Activated B cell treated with CpG ODN at 0.5 μM for 24 hours (primary cell): ENCODE measurements around the gene PAM. TPM values are rescaled to one million over a fixed set of nuclear protein-coding genes. Genes with fewer than 3 reads are reported as not detected.

Source experiments
- ATAC-seq: fragments of 200-7000 bp; cut with Tn5 transposase; one replicate; pipeline ENCODE4 v1.10.0; 2021; ENCODE audit warnings: low read depth, mild to moderate bottlenecking, moderate library complexity
- CTCF ChIA-PET: fragments of 350-600 bp; sonication (Branson Sonifier 250); formaldehyde crosslinking; loops from one replicate; lab custom pipeline; 2021; ENCODE audit warnings: antibody characterized with exemption; lab: Charles Lee
- POLR2A ChIA-PET: fragments of 350-600 bp; sonication (Branson Sonifier 250); formaldehyde crosslinking; loops from one replicate; lab custom pipeline; 2021; ENCODE audit warnings: antibody characterized with exemption; lab: Charles Lee
- DNase-seq: peaks from one replicate; pipeline ENCODE4 v3.0.0; 2022
- H3K27ac Mint-ChIP-seq: one replicate; pipeline ENCODE4 v1.8.0; 2020; ENCODE audit warnings: mixed read lengths
- H3K27me3 Mint-ChIP-seq: one replicate; pipeline ENCODE4 v1.8.0; 2021; ENCODE audit warnings: mixed read lengths
- H3K36me3 Mint-ChIP-seq: one replicate; pipeline ENCODE4 v1.8.0; 2021; ENCODE audit warnings: low read depth, mixed read lengths
- H3K4me1 Mint-ChIP-seq: one replicate; pipeline ENCODE4 v1.8.0; 2021; ENCODE audit warnings: mixed read lengths
- H3K4me3 Mint-ChIP-seq: one replicate; pipeline ENCODE4 v1.8.0; 2020; ENCODE audit warnings: mild to moderate bottlenecking, mixed read lengths
- H3K9me3 Mint-ChIP-seq: one replicate; pipeline ENCODE4 v1.8.0; 2020; ENCODE audit warnings: mixed read lengths
- CTCF ChIP-seq: fragments of 200-600 bp; IDR thresholded peaks from one replicate; pipeline ENCODE4 v1.8.0; 2022; ENCODE audit warnings: antibody characterized with exemption, mild to moderate bottlenecking
- intact Hi-C: fragments of 100-400 bp; cut with micrococcal nuclease; formaldehyde crosslinking; loops from one replicate; pipeline ENCODE4 v1.15.1; 2024
- total RNA-seq: library from RNA; stranded (reverse); gene quantifications from 2 replicates; pipeline ENCODE4 v1.2.3, GENCODE V29; 2022

PAM gene
- total RNA-seq, 1 donor from 2014 or later: 19.0 TPM

DNA sequence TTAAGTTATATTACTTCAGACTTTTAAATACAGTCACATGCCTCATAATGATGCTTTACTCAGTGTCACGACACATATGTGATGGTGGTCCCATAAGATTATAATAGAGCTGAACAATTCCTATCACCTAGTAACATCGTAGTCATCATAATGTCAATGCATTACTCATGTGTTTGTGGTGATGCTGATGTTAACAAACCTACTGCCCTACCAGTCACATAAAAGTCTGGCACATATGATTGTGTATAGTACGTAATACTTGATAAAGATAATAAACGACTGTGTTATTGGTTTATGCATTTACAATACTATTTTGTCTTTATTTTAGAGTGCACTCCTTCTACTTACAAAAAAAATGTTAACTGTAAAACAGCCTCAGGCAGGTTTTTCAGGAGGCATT is 103.7 kb downstream of the PAM start:
- POLR2A ChIA-PET: no interaction called here
- DNase-seq (no peak), ATAC-seq (no peak)
- no peaks in the 10 kb centered on the region for H3K9me3 Mint-ChIP-seq
- no peak overlapping the region for H3K27ac Mint-ChIP-seq
- TF ChIP-seq CTCF: no peak
- H3K36me3 Mint-ChIP-seq: no peaks in the 10 kb centered on the region
- intact Hi-C loops: no loop called here
- H3K4me1 Mint-ChIP-seq: peaks cover 2% of the 10 kb centered on the region
- H3K27me3 Mint-ChIP-seq: peaks cover 2% of the 10 kb centered on the region
- CTCF ChIA-PET: no interaction called here
- no peak overlapping the region for H3K4me3 Mint-ChIP-seq

DNA sequence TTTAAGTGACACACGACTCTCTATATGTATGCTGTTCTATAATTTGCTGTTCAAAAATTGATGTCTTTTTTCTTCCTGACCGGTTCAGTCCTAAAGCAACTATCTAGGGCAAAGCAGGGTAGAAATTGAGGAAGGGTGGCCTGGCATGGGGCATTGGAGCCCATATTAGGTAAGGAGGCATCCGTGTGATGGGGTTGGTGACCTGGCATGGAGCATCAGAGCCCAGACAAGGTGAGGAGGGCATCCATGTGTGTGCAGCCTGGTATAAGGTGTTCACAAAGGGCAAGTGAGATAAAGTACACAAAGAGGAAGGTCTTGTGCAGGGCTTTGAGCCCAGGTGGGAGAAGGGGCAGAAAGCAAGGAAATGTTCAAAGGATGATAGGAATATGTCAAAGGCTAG is 104.9 kb downstream of the PAM start:
- H3K4me1 Mint-ChIP-seq: peaks cover 2% of the 10 kb centered on the region
- ChIA-PET CTCF (interaction anchor here (0.6 kb wide), 1 partner anchor 79 kb away, joined by 4 read pairs; no protein-coding TSS in a partner anchor), POLR2A (no interaction called here)
- DNase-seq (no peak), ATAC-seq (no peak)
- intact Hi-C loops: no loop called here
- no peak overlapping the region for H3K4me3 Mint-ChIP-seq
- no peak for TF ChIP-seq CTCF
- no peaks in the 10 kb centered on the region for H3K9me3 Mint-ChIP-seq
- no peak overlapping the region for H3K27ac Mint-ChIP-seq
- H3K27me3 Mint-ChIP-seq: peaks cover 5% of the 10 kb centered on the region
- H3K36me3 Mint-ChIP-seq: no peaks in the 10 kb centered on the region

DNA sequence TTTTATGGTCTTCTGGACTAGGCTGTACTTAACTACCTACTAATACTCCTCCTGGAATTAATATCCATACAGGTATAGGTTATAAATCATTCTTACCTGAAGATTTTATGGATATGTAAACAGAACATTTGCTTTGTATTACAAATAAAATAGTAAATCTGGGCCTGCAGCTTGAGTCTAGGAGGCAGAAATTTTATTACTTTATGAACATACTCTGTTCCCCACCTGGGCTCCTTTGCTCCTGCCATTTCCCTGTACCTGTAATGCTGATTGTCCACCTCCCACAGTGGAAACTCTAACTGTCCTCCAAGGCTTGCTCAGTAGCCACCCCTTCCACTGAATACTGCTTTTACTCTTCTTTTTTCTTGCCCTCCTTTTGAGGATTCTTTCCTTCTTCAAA is 108.0 kb downstream of the PAM start:
- no peak for DNase-seq
- Mint-ChIP-seq H3K9me3 (no peaks in the 10 kb centered on the region), H3K27me3 (peaks cover 19% of the 10 kb centered on the region), H3K36me3 (no peaks in the 10 kb centered on the region), H3K27ac (no peak overlapping the region), H3K4me3 (no peak overlapping the region), H3K4me1 (peaks cover 13% of the 10 kb centered on the region)
- ATAC-seq: no peak
- POLR2A ChIA-PET: no interaction called here
- CTCF ChIA-PET: no interaction called here
- TF ChIP-seq CTCF: no peak
- intact Hi-C loops: no loop called here

- DNase-seq: no peak
- Mint-ChIP-seq H3K4me3 (no peak overlapping the region), H3K27ac (no peak overlapping the region), H3K9me3 (no peaks in the 10 kb centered on the region), H3K36me3 (no peaks in the 10 kb centered on the region), H3K4me1 (peaks cover 13% of the 10 kb centered on the region), H3K27me3 (peaks cover 20% of the 10 kb centered on the region)
- TF ChIP-seq CTCF: no peak
- no peak for ATAC-seq
- intact Hi-C loops: no loop called here
- CTCF ChIA-PET: no interaction called here
- POLR2A ChIA-PET: no interaction called here
Measured at GRCh38 chr5:102863764-102864560, 108.9 kb downstream of the PAM start.

- TF ChIP-seq CTCF: no peak
- Mint-ChIP-seq H3K4me1 (peaks cover 13% of the 10 kb centered on the region), H3K4me3 (peak overlapping the region; percentile 61), H3K9me3 (no peaks in the 10 kb centered on the region), H3K36me3 (no peaks in the 10 kb centered on the region), H3K27me3 (peaks cover 24% of the 10 kb centered on the region), H3K27ac (no peak overlapping the region)
- ChIA-PET POLR2A (no interaction called here), CTCF (no interaction called here)
- DNase-seq (no peak), ATAC-seq (no peak)
- intact Hi-C loops: loop anchor here (5.0 kb wide), 1 partner anchor 108 kb away; the partner anchor contains the start of gene PAM
Measured at GRCh38 chr5:102865171-102865509, 110.0 kb downstream of the PAM start.
